ENCODE data around the gene LRFN3.

Gene LRFN3, protein sequence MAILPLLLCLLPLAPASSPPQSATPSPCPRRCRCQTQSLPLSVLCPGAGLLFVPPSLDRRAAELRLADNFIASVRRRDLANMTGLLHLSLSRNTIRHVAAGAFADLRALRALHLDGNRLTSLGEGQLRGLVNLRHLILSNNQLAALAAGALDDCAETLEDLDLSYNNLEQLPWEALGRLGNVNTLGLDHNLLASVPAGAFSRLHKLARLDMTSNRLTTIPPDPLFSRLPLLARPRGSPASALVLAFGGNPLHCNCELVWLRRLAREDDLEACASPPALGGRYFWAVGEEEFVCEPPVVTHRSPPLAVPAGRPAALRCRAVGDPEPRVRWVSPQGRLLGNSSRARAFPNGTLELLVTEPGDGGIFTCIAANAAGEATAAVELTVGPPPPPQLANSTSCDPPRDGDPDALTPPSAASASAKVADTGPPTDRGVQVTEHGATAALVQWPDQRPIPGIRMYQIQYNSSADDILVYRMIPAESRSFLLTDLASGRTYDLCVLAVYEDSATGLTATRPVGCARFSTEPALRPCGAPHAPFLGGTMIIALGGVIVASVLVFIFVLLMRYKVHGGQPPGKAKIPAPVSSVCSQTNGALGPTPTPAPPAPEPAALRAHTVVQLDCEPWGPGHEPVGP

GRCh38 chr19:35935911-35936737, at the start of gene LRFN3:
Gene LRFN3, plus strand, starts transcription at chr19:35936374. Its CDS starts 3,052 bp downstream, at chr19:35939426.
- H3K9me3 ChIP-seq (ENCODE audit: control insufficient read depth, insufficient read depth, low read length) = no peaks in the 10 kb centered on the region
- no peaks in the 10 kb centered on the region for H3K36me3 ChIP-seq (ENCODE audit: control insufficient read depth, low read length)
- H3K27me3 ChIP-seq (ENCODE audit: control insufficient read depth, low read length) = peaks cover 16% of the 10 kb centered on the region
- no peak within 1 kb of the TSS for H3K27ac ChIP-seq (ENCODE audit: low read depth, low read length)
- peak within 1 kb of the TSS; percentile 87 for H3K4me2 ChIP-seq (ENCODE audit: low read length)
- H4K20me1 ChIP-seq (ENCODE audit: control insufficient read depth, insufficient read depth, low read depth, low read length) = no peaks in the 10 kb centered on the region
- no peaks in the 10 kb centered on the region for H3F3A ChIP-seq (ENCODE audit: control insufficient read depth, insufficient read depth)
- TF ChIP-seq CTCF (IDR thresholded peaks at IDR 0.05; ENCODE audit: low read depth, low read length, poor library complexity, severe bottlenecking) = no peak
- peaks cover 22% of the 10 kb centered on the region for H3K4me1 ChIP-seq (ENCODE audit: control insufficient read depth, low read length)
- H3K4me3 ChIP-seq (ENCODE audit: low read length) = peak within 1 kb of the TSS; percentile 77
- no peaks in the 10 kb centered on the region for H3K79me2 ChIP-seq (ENCODE audit: control insufficient read depth, low read length)
- no peaks in the 10 kb centered on the region for H3K9me2 ChIP-seq (replicated peaks; ENCODE audit: control insufficient read depth, low read length)

GRCh38 chr19:35887197-35887596, 49.0 kb upstream of the LRFN3 start:
- Histone ChIP-seq H3K4me1 (ENCODE audit: control insufficient read depth, low read length) (peaks cover 11% of the 10 kb centered on the region), H3K4me3 (ENCODE audit: low read length) (no peak overlapping the region), H3K9me2 (replicated peaks; ENCODE audit: control insufficient read depth, low read length) (no peaks in the 10 kb centered on the region), H4K20me1 (ENCODE audit: control insufficient read depth, insufficient read depth, low read depth, low read length) (0 out of 2 replicates have a peak, but pooled peaks cover 4% of the 10 kb centered on the region), H3K79me2 (ENCODE audit: control insufficient read depth, low read length) (no peaks in the 10 kb centered on the region), H3F3A (ENCODE audit: control insufficient read depth, insufficient read depth) (peaks cover 22% of the 10 kb centered on the region), H3K27ac (ENCODE audit: low read depth, low read length) (no peak overlapping the region), H3K27me3 (ENCODE audit: control insufficient read depth, low read length) (no peaks in the 10 kb centered on the region), H3K9me3 (ENCODE audit: control insufficient read depth, insufficient read depth, low read length) (no peaks in the 10 kb centered on the region), H3K4me2 (ENCODE audit: low read length) (no peak overlapping the region), H3K36me3 (ENCODE audit: control insufficient read depth, low read length) (peaks cover 52% of the 10 kb centered on the region)
- TF ChIP-seq EZH2phosphoT487 (IDR thresholded peaks at IDR 0.05; ENCODE audit: borderline replicate concordance, low read length) = no peak
- no peak for TF ChIP-seq CTCF (IDR thresholded peaks at IDR 0.05; ENCODE audit: low read depth, low read length, poor library complexity, severe bottlenecking)

GRCh38 chr19:35888398-35888797, 47.8 kb upstream of the LRFN3 start:
- no peak for TF ChIP-seq CTCF (IDR thresholded peaks at IDR 0.05; ENCODE audit: low read depth, low read length, poor library complexity, severe bottlenecking)
- TF ChIP-seq EZH2phosphoT487 (IDR thresholded peaks at IDR 0.05; ENCODE audit: borderline replicate concordance, low read length) = no peak
- Histone ChIP-seq H3K4me1 (ENCODE audit: control insufficient read depth, low read length) (peaks cover 6% of the 10 kb centered on the region), H3K27me3 (ENCODE audit: control insufficient read depth, low read length) (no peaks in the 10 kb centered on the region), H3K36me3 (ENCODE audit: control insufficient read depth, low read length) (peaks cover 63% of the 10 kb centered on the region), H3K79me2 (ENCODE audit: control insufficient read depth, low read length) (no peaks in the 10 kb centered on the region), H3K4me2 (ENCODE audit: low read length) (no peak overlapping the region), H3K27ac (ENCODE audit: low read depth, low read length) (no peak overlapping the region), H3K9me3 (ENCODE audit: control insufficient read depth, insufficient read depth, low read length) (no peaks in the 10 kb centered on the region), H3F3A (ENCODE audit: control insufficient read depth, insufficient read depth) (peaks cover 19% of the 10 kb centered on the region), H4K20me1 (ENCODE audit: control insufficient read depth, insufficient read depth, low read depth, low read length) (0 out of 2 replicates have a peak, but pooled peaks cover 4% of the 10 kb centered on the region), H3K4me3 (ENCODE audit: low read length) (no peak overlapping the region), H3K9me2 (replicated peaks; ENCODE audit: control insufficient read depth, low read length) (no peaks in the 10 kb centered on the region)

All from DOHH2 (cell line).